A673 (cell line): Measurements from ENCODE around the gene SLC10A2. TPM values are rescaled to one million over a fixed set of nuclear protein-coding genes. Genes with fewer than 3 reads are reported as not detected.

Experiments used
- BruUV-seq: library from RNA; stranded (reverse); fragments of 400-500 nt; replicated peaks from 2 replicates; lab custom pipeline; 2021; lab: Mats Ljungman, UMichigan
- CTCF ChIA-PET: fragments of 300-600 bp; sonication (Branson Sonifier 250); formaldehyde crosslinking; loops from one replicate; lab custom pipeline; 2022; ENCODE audit warnings: antibody characterized with exemption; lab: Charles Lee
- POLR2A ChIA-PET: fragments of 300-600 bp; sonication (Branson Sonifier 250); formaldehyde crosslinking; loops from one replicate; lab custom pipeline; 2022; ENCODE audit warnings: antibody characterized with exemption; ENCODE audit not compliant: low non-redundant PET; lab: Charles Lee
- DNase-seq: peaks from one replicate; pipeline ENCODE4 v3.0.0-alpha.2; 2015; ENCODE audit warnings: low spot score
- H3K27ac ChIP-seq: fragments of 200-600 bp; sonication (generic); 2 replicates; pipeline ENCODE4 v1.5.1; 2016; ENCODE audit warnings: mixed run types, low read depth, mild to moderate bottlenecking, mixed read lengths, antibody characterized with exemption, low read length; ENCODE audit not compliant: poor library complexity, severe bottlenecking
- H3K27me3 ChIP-seq: fragments of 200-600 bp; sonication (generic); replicated peaks from 2 replicates; pipeline ENCODE4 v1.6.1; 2017; ENCODE audit warnings: mixed run types, low read depth, mild to moderate bottlenecking, mixed read lengths, antibody characterized with exemption, low read length; ENCODE audit not compliant: insufficient read depth, poor library complexity
- H3K36me3 ChIP-seq: fragments of 200-600 bp; sonication (generic); 2 replicates; pipeline ENCODE4 v1.6.1; 2016; ENCODE audit warnings: mixed run types, mild to moderate bottlenecking, mixed read lengths, antibody characterized with exemption, low read length; ENCODE audit not compliant: insufficient read depth, poor library complexity, severe bottlenecking
- H3K4me1 ChIP-seq: fragments of 200-600 bp; sonication (generic); 2 replicates; pipeline ENCODE4 v1.6.1; 2017; ENCODE audit warnings: mixed run types, mild to moderate bottlenecking, mixed read lengths, antibody characterized with exemption, low read length; ENCODE audit not compliant: insufficient read depth, poor library complexity, severe bottlenecking
- H3K4me3 ChIP-seq: fragments of 200-600 bp; sonication (generic); 2 replicates; pipeline ENCODE4 v1.5.1; 2016; ENCODE audit warnings: low read depth, mixed run types, mild to moderate bottlenecking, mixed read lengths, low read length; ENCODE audit not compliant: poor library complexity, severe bottlenecking
- H3K9me3 ChIP-seq: fragments of 200-600 bp; sonication (generic); 2 replicates; pipeline ENCODE4 v1.6.1; 2016; ENCODE audit warnings: mixed run types, low read depth, mild to moderate bottlenecking, mixed read lengths, antibody characterized with exemption, low read length; ENCODE audit not compliant: poor library complexity, severe bottlenecking
- EZH2 ChIP-seq: fragments of 200-600 bp; sonication (generic); IDR thresholded peaks from 2 replicates; pipeline ENCODE4 v1.6.1; 2017; ENCODE audit warnings: borderline replicate concordance, low read depth, mild to moderate bottlenecking, mixed read lengths, antibody characterized with exemption, low read length; ENCODE audit not compliant: poor library complexity, severe bottlenecking
- intact Hi-C: fragments of 100-400 bp; cut with micrococcal nuclease; formaldehyde crosslinking; loops from one replicate; pipeline ENCODE4 v1.10.0; 2022; ENCODE audit not compliant: unreplicated experiment
- total RNA-seq: library from RNA; stranded (reverse); gene quantifications from 2 replicates; pipeline ENCODE4 v1.2.3, GENCODE V29; 2021
- TF ChIP-seq, protein P1 (sequence below): fragments of 300-800, 200-600 bp; sonication (generic); conservative IDR thresholded peaks from 2 replicates; pipeline ENCODE4 v1.5.1; 2017; ENCODE audit warnings: low read depth, mild to moderate bottlenecking, antibody characterized with exemption, low read length, moderate library complexity, mixed read lengths

Gene SLC10A2
- total RNA-seq, 1 experiment from 2014 or later: not detected

DNA sequence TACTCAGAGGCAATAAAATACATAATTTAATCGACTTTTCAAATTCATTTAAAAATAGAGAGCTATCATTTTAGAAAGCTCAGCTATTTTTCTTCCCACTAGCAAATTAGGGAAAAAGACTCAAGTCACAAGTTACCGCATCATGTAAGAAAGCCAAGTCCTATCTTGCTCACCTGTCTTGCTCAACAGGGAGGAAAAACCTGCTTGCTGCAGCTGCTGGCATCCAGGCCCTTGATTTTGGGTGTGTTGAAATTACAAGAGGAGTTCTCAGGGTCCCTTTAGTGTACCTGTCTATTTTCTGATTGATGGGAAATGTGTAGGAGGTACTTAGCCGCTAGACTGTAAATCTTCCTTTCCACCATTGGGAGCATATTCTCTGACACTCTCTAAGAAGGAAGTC is 22.2 kb downstream of the SLC10A2 start:
- peaks cover 28% of the 10 kb centered on the region for H3K27me3 ChIP-seq
- ChIA-PET POLR2A (no interaction called here), CTCF (no interaction called here)
- no peaks in the 10 kb centered on the region for H3K36me3 ChIP-seq
- BruUV-seq: no TSS peak
- intact Hi-C loops: no loop called here
- H3K9me3 ChIP-seq: no peaks in the 10 kb centered on the region
- no peak overlapping the region for H3K27ac ChIP-seq
- H3K4me1 ChIP-seq: no peaks in the 10 kb centered on the region
- no peak overlapping the region for H3K4me3 ChIP-seq
- no peak for DNase-seq
- TF ChIP-seq, protein P1, sequence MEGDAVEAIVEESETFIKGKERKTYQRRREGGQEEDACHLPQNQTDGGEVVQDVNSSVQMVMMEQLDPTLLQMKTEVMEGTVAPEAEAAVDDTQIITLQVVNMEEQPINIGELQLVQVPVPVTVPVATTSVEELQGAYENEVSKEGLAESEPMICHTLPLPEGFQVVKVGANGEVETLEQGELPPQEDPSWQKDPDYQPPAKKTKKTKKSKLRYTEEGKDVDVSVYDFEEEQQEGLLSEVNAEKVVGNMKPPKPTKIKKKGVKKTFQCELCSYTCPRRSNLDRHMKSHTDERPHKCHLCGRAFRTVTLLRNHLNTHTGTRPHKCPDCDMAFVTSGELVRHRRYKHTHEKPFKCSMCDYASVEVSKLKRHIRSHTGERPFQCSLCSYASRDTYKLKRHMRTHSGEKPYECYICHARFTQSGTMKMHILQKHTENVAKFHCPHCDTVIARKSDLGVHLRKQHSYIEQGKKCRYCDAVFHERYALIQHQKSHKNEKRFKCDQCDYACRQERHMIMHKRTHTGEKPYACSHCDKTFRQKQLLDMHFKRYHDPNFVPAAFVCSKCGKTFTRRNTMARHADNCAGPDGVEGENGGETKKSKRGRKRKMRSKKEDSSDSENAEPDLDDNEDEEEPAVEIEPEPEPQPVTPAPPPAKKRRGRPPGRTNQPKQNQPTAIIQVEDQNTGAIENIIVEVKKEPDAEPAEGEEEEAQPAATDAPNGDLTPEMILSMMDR: no peak

- TF ChIP-seq EZH2: no peak
- TF ChIP-seq, protein P1: no peak
- CTCF ChIA-PET: no interaction called here
These were observed 26.2 kb downstream of the SLC10A2 start for GRCh38 chr13:103040006-103040405.

DNA sequence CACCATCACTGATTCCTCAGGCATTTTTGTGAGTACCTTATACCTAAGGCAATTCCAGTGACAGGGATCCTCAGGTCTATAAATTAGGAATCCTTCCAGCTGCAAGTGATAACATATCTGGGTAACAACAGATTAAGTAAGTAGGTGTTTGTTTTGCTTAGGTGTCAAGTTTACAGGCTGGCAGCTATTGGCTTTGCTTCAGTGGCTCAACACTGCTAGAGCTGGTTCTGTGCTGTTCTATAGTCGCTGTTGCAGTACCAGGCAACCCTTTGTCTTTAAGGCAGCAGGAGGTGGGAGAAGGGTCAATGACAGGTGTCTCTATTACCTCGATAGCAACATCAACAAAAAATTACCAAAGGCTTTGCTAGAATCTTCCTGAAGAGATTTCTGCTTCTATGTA is 27.0 kb downstream of the SLC10A2 start:
- Histone ChIP-seq H3K4me1 (no peaks in the 10 kb centered on the region), H3K36me3 (no peaks in the 10 kb centered on the region), H3K9me3 (no peaks in the 10 kb centered on the region), H3K27ac (no peak overlapping the region), H3K4me3 (no peak overlapping the region), H3K27me3 (peaks cover 20% of the 10 kb centered on the region)
- CTCF ChIA-PET: no interaction called here
- BruUV-seq: no TSS peak
- TF ChIP-seq EZH2: no peak
- TF ChIP-seq, protein P1: no peak
- POLR2A ChIA-PET: no interaction called here
- no peak for DNase-seq
- intact Hi-C loops: no loop called here

More at GRCh38 chr13:103040006-103040405, 26.2 kb downstream of the SLC10A2 start:
- Histone ChIP-seq H3K36me3 (no peaks in the 10 kb centered on the region), H3K9me3 (no peaks in the 10 kb centered on the region), H3K27me3 (peaks cover 21% of the 10 kb centered on the region), H3K27ac (no peak overlapping the region), H3K4me1 (no peaks in the 10 kb centered on the region), H3K4me3 (no peak overlapping the region)
- POLR2A ChIA-PET: no interaction called here
- intact Hi-C loops: no loop called here
- no TSS peak for BruUV-seq
- DNase-seq: no peak
